A673 (cell line): ENCODE measurements around the gene CDH20.

ENCODE experiments used
- CTCF ChIP-seq: fragments of 300-800, 200-600 bp; sonication (generic); conservative IDR thresholded peaks from 2 replicates; pipeline ENCODE4 v1.5.1; 2017; ENCODE audit warnings: low read depth, mild to moderate bottlenecking, antibody characterized with exemption, low read length, moderate library complexity, mixed read lengths
- EZH2 ChIP-seq: fragments of 200-600 bp; sonication (generic); IDR thresholded peaks from 2 replicates; pipeline ENCODE4 v1.6.1; 2017; ENCODE audit warnings: borderline replicate concordance, low read depth, mild to moderate bottlenecking, mixed read lengths, antibody characterized with exemption, low read length; ENCODE audit not compliant: poor library complexity, severe bottlenecking

- TF ChIP-seq CTCF: no peak
- TF ChIP-seq EZH2: no peak
Measured at GRCh38 chr18:61336766-61337165, 3.5 kb downstream of the CDH20 start.
